Measurements from ENCODE around the gene SLC6A19. TPM values are rescaled to one million over a fixed set of nuclear protein-coding genes. Genes with fewer than 3 reads are reported as not detected.

The SLC6A19 gene
- total RNA-seq, 1 experiment from 2014 or later = not detected

DNA sequence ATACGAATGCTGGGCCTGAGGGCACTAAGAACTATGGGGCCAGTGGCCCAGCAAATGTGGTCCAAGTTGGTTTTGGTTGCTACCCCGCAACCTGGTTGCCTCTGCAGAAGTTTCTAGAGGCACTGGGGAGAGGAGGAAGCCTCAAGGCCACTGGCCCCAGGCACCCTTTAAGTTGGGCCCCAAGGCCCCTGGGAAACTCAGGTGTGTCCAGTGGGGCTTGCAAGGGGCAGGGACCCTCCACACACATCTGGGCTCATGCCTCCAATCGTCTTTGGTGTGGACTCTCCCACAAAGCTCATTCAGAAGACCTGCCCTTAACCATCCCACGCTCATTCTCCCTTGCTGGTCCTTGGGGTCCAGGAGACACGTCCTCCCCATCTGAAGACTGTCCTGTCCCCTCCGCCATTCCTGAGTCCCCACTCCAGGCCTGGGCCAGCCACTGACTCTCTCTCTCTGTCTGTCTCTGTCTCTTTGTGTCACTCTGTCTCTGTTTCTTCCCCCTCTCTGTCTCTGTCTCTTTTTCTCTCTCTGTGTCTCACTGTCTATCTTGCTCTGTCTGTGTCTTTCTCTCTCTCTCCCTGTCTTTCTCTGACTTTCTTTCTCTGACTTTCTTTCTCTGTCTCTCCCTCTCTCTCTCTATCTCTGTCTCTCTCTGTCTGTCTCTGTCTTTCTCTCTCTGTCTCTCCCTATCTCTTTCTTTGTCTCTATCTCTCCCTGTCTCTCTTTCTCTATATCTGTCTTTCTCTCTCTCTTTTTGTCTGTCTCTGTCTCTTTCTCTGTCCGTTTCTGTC is 3.3 kb upstream of the SLC6A19 start:
- no peaks in the 10 kb centered on the region for H3K36me3 ChIP-seq

GRCh38 chr5:1199340-1199648 is 2.1 kb upstream of the SLC6A19 start:
- DNase-seq = no peak
- peaks cover 29% of the 10 kb centered on the region for H3K27me3 ChIP-seq

More for the DNA sequence above, 3.3 kb upstream of the SLC6A19 start:
- H3K27me3 ChIP-seq = peaks cover 41% of the 10 kb centered on the region
- H3K9me3 ChIP-seq = no peaks in the 10 kb centered on the region
- H3K4me3 ChIP-seq = no peak overlapping the region
- DNase-seq = no peak

DNA sequence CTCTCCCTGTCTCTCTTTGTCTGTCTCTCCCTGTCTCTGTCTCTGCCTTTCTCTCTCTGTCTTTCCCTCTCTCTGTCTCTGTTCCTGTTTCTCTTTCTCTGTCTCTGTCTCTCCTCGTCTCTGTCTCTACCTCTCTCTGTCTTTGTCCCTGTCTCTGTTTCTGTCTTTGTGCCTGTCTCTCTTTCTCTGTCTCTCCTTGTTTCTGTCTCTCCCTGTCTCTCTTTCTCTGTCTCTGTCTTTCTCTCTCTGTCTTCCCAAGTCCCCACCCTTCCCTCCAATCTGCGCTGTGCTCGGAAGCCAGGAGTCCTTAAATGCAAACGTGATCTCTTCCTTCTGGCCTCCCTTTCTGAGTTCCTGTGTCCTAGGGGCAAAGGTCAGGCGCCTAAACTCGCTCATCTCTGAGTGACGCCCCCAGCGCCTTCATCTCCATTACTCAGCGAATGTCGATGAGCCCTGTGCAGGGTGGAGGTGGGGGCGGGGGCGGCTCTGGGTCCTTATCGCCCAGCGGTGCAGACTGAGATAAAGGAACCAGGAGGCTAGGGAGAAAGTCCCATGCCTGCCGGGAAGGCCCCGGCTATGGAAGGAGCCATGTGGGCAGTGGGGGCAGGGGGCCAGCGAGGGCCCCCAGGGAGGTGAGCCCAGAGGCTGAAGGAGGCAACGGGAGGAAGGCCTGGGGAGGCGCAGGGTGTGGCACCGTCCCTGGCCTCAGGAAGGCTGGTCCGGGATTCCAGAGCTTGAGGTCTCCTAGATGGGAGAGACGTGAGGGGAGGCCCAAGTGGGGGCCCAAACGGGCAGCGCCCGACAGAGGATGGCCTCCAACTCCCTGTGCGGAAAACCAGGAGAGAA is 1.5 kb upstream of the SLC6A19 start:
- no peaks in the 10 kb centered on the region for H3K36me3 ChIP-seq
- H3K27me3 ChIP-seq = peaks cover 25% of the 10 kb centered on the region

More at GRCh38 chr5:1199340-1199648, 2.1 kb upstream of the SLC6A19 start:
- no peaks in the 10 kb centered on the region for H3K36me3 ChIP-seq
- no peak overlapping the region for H3K4me3 ChIP-seq
- no peaks in the 10 kb centered on the region for H3K9me3 ChIP-seq

DNA sequence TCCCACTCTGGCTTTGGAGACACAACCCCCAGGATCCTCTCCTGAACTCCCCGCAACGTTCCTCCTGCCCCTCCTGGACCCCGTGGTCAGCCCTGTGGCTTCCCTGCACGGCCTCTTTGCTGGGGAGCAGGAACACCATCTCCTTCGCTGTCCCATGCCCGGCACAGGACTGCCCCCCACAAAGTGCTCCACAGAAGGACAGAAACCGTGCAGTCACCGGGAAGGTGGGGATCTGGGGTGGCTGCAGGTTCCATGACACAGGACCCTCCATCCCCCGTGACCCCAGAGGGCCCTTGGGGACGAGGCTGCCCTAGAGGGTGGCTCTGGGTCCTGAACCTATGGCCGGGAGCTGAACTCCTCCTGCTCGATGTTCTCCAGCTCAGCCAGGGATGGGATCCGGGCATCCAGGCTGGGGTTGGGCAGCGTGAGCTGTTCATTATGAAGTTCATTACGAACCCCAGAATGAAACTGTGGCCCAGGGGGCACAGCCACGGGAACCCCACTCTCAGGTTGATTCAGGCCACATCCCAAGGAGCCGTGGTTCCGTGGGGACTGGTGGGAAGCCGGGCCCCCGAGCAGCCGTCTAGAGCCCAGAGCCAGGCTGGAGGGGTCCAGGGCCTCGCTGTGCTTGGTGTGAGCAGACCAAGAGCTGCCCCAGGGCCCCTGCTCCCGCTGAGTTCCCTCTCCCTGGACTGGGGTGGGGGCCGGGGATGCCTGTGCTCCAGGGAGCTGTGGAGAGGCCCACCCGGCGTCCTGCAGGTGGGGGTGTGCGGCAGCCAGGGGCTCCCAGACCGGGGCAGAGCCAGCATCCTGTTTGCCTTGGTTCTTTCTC is 684 bp upstream of the SLC6A19 start:
- Histone ChIP-seq H3K9me3 (no peaks in the 10 kb centered on the region), H3K36me3 (no peaks in the 10 kb centered on the region), H3K4me3 (no peak overlapping the region), H3K27me3 (peaks cover 18% of the 10 kb centered on the region)
- no peak for DNase-seq

More for the DNA sequence above, 1.5 kb upstream of the SLC6A19 start:
- no peak for DNase-seq
- H3K4me3 ChIP-seq = no peak overlapping the region
- no peaks in the 10 kb centered on the region for H3K9me3 ChIP-seq

- Histone ChIP-seq H3K36me3 (no peaks in the 10 kb centered on the region), H3K4me3 (no peak overlapping the region), H3K9me3 (no peaks in the 10 kb centered on the region), H3K27me3 (peaks cover 21% of the 10 kb centered on the region)
- no peak for DNase-seq
Observed at GRCh38 chr5:1202026-1202797, 817 bp downstream of the SLC6A19 start.

GRCh38 chr5:1202798-1203185 is 1.4 kb downstream of the SLC6A19 start:
- no peaks in the 10 kb centered on the region for H3K36me3 ChIP-seq
- DNase-seq = no peak
- H3K27me3 ChIP-seq = peaks cover 24% of the 10 kb centered on the region

DNA sequence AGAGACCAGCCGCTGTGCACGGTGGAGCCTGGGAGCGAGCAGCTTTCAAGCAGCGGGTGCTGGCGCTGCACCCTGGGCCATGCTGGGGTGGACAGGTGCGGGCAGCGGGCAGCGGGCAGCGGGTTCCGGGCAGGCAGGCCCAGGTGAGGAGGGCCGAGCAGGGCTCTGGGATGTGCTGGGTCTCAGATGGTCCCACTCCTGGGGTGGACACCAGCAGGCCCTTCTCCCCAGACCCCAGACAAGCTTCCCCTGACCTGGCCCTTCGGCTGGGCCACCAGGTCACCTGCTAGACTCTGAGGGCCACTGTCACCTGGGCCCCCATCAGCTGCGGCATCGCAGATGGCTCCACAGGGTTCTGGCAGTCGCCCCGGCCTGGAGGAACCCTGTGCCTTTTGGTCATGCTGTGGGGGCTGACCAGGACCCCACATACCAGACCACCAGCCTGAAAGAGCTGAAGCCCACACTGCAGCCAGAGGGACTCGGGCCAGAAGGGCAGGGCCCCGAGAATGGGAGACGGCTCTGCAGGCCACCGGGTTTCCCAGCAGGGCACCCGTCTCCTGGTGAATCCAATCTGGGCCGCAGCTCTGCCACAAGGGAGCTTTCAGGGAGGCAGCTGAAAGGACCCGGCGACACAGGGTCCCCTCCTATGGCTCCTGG is 2.0 kb downstream of the SLC6A19 start:
- Histone ChIP-seq H3K9me3 (no peaks in the 10 kb centered on the region), H3K36me3 (no peaks in the 10 kb centered on the region), H3K4me3 (no peak overlapping the region), H3K27me3 (peaks cover 20% of the 10 kb centered on the region)
- no peak for DNase-seq

More at GRCh38 chr5:1202798-1203185, 1.4 kb downstream of the SLC6A19 start:
- Histone ChIP-seq H3K9me3 (no peaks in the 10 kb centered on the region), H3K4me3 (no peak overlapping the region)

GRCh38 chr5:1203968-1204692 is 2.7 kb downstream of the SLC6A19 start:
- no peak for DNase-seq
- H3K9me3 ChIP-seq = no peaks in the 10 kb centered on the region
- peaks cover 16% of the 10 kb centered on the region for H3K27me3 ChIP-seq
- H3K4me3 ChIP-seq = no peak overlapping the region
- H3K36me3 ChIP-seq = no peaks in the 10 kb centered on the region

DNA sequence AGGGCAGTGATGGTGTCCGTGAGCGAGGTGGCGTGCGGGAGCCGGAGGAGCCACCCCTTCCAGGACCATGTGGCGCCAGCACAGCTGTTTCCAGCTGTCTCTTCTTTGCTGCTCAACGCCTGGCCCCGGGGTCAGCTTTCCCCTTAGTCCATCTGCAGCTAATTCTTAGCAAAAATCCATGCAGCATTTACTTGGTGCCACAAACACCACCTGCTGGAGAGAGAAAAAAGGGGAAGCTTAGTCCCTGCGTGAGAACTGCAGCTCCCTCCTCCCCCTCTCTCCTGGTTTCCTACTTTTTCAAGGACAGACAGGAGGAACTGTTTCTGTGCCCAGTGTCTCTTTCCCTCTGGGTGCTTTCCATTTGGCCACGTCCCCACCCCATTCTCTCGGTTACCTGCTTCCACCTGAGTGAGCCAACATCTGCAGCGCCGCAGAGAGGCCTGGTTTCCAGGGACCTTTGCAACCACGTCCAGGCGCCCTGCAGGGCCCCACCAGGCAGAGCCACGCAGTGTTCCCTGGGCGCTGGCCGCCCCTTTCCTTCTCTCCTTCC is 3.4 kb downstream of the SLC6A19 start:
- Histone ChIP-seq H3K27me3 (peaks cover 13% of the 10 kb centered on the region), H3K36me3 (no peaks in the 10 kb centered on the region), H3K9me3 (no peaks in the 10 kb centered on the region), H3K4me3 (no peak overlapping the region)
- peak; percentile 56 for DNase-seq

GRCh38 chr5:1205255-1206180 is 4.1 kb downstream of the SLC6A19 start:
- no peaks in the 10 kb centered on the region for H3K36me3 ChIP-seq
- no peaks in the 10 kb centered on the region for H3K9me3 ChIP-seq
- H3K4me3 ChIP-seq = no peak overlapping the region
- peaks cover 13% of the 10 kb centered on the region for H3K27me3 ChIP-seq
- DNase-seq = no peak

DNA sequence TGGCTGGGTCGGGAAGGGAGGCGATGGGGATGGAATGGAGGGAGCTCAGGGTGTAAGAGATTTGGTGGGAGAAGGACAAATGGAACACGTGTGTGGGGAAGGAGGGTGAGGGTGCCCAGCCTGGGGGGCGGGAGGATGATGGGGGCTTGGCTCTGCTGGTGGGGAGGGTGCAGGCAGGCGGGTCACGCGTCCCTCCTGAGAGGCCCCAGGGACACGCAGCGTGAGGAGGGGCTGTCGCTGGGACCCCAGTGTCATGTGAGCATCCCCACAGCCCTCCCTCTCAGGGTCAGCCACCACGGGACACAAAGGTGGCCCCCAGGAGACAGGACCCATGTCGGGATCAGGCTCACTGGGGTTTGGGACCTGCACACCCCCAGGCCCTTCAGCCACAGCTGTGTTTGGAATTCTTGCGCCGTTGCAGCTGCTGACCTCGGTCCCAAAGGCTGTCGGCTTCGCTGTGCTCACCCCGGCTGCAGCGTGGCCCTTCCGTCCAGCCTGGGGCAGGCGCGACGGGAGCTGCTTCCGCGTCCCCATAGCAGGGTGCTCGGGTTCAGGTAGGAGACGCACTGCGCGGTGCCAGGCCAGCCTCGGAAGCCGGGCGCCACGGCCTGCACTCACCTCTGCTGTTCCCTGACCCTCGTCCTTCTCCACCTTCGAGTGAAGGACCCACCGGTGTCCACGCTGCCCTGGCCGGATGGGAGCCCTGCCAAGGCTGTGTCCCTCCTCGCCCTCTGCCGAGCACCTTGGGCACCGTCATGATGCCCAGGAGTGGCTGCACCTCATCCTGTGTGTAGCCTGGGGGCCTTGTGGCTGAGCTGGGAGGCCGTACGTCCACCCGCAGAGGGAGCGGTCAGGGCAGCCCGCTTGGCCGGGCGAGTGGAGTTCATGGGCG is 5.4 kb downstream of the SLC6A19 start:
- no peaks in the 10 kb centered on the region for H3K9me3 ChIP-seq

DNA sequence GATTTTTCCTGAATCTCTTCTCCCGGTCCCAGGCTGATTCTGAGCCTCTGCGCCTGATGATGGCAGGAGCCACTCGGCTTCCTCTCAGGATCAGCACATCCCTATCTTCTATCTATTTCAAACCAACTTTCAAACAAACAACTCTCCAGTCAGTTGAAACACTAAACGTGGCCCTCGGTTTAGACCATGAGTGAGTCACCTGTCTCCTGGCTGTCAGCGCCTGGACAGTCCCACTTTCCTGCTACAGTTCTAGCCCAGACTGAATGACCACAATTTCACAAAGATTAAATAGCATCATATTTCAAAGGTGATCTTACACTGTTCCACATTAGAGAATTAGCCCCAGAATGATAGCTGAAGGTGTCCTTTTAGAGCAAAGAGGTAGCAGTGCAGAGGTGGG is 6.2 kb downstream of the SLC6A19 start:
- no peaks in the 10 kb centered on the region for H3K36me3 ChIP-seq
- no peak for DNase-seq
- no peak overlapping the region for H3K4me3 ChIP-seq
- H3K9me3 ChIP-seq = no peaks in the 10 kb centered on the region
- peaks cover 13% of the 10 kb centered on the region for H3K27me3 ChIP-seq

More for the DNA sequence above, 5.4 kb downstream of the SLC6A19 start:
- Histone ChIP-seq H3K27me3 (peaks cover 13% of the 10 kb centered on the region), H3K36me3 (no peaks in the 10 kb centered on the region), H3K4me3 (no peak overlapping the region)
- no peak for DNase-seq

GRCh38 chr5:1208221-1208742 is 6.9 kb downstream of the SLC6A19 start:
- Histone ChIP-seq H3K9me3 (no peaks in the 10 kb centered on the region), H3K4me3 (no peak overlapping the region), H3K27me3 (peaks cover 13% of the 10 kb centered on the region), H3K36me3 (no peaks in the 10 kb centered on the region)
- no peak for DNase-seq

All from MG63 (cell line).